SK-N-SH (cell line): Measurements from ENCODE around the gene CEP41.

Experiments used
- POLR2AphosphoS5 ChIP-seq: IDR thresholded peaks from 2 replicates; pipeline ENCODE4 v1.6.1; 2012; ENCODE audit warnings: low read depth, low read length
- RCOR1 ChIP-seq: fragments of 150-350 bp; IDR thresholded peaks from 2 replicates; pipeline ENCODE4 v1.6.1; 2017; ENCODE audit warnings: antibody characterized with exemption, low read length
- TCF12 ChIP-seq: IDR thresholded peaks from 2 replicates; pipeline ENCODE4 v1.4.0; 2012
- TF ChIP-seq, protein P1 (sequence below): fragments of 200-600 bp; sonication (generic); IDR thresholded peaks from 2 replicates; pipeline ENCODE4 v1.6.1; 2017; ENCODE audit warnings: antibody characterized with exemption, mild to moderate bottlenecking, moderate library complexity
- TF ChIP-seq, protein P2 (sequence below): IDR thresholded peaks from 2 replicates; pipeline ENCODE4 v1.6.1; 2012; ENCODE audit warnings: mild to moderate bottlenecking, low read depth, low read length, moderate library complexity
- TF ChIP-seq, protein P3 (sequence below): fragments of 150-350 bp; IDR thresholded peaks from 2 replicates; pipeline ENCODE4 v1.6.1; 2017; ENCODE audit warnings: antibody characterized with exemption, low read length, low read depth, borderline replicate concordance

DNA sequence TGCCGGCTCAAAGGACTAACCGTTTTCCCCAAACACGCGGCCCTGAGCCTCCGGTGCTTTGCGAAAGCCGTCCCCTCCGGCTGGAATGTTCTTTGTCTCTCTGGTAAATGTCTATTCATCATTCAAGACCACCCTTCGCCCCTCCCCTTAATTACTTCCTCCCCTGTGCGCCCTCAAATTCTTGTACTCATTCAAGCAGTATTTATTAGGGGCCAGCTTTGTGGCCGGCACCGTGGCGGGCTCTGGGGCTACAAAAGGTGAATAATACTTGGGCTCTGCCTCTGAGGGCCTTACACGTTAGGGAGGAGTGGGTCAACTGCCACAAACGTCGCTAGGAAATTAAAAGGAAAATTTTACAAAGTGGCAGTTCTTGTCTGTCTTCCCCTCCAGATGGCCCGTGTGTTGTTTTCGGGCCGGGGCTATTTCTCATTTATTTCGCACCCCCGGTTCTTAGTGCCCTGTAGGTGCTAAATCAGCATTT, 49.5 kb upstream of the CEP41 start:
- TF ChIP-seq POLR2AphosphoS5 (no peak), TCF12 (no peak), RCOR1 (no peak)
- TF ChIP-seq, protein P1, sequence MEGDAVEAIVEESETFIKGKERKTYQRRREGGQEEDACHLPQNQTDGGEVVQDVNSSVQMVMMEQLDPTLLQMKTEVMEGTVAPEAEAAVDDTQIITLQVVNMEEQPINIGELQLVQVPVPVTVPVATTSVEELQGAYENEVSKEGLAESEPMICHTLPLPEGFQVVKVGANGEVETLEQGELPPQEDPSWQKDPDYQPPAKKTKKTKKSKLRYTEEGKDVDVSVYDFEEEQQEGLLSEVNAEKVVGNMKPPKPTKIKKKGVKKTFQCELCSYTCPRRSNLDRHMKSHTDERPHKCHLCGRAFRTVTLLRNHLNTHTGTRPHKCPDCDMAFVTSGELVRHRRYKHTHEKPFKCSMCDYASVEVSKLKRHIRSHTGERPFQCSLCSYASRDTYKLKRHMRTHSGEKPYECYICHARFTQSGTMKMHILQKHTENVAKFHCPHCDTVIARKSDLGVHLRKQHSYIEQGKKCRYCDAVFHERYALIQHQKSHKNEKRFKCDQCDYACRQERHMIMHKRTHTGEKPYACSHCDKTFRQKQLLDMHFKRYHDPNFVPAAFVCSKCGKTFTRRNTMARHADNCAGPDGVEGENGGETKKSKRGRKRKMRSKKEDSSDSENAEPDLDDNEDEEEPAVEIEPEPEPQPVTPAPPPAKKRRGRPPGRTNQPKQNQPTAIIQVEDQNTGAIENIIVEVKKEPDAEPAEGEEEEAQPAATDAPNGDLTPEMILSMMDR = no peak
- TF ChIP-seq, protein P2, sequence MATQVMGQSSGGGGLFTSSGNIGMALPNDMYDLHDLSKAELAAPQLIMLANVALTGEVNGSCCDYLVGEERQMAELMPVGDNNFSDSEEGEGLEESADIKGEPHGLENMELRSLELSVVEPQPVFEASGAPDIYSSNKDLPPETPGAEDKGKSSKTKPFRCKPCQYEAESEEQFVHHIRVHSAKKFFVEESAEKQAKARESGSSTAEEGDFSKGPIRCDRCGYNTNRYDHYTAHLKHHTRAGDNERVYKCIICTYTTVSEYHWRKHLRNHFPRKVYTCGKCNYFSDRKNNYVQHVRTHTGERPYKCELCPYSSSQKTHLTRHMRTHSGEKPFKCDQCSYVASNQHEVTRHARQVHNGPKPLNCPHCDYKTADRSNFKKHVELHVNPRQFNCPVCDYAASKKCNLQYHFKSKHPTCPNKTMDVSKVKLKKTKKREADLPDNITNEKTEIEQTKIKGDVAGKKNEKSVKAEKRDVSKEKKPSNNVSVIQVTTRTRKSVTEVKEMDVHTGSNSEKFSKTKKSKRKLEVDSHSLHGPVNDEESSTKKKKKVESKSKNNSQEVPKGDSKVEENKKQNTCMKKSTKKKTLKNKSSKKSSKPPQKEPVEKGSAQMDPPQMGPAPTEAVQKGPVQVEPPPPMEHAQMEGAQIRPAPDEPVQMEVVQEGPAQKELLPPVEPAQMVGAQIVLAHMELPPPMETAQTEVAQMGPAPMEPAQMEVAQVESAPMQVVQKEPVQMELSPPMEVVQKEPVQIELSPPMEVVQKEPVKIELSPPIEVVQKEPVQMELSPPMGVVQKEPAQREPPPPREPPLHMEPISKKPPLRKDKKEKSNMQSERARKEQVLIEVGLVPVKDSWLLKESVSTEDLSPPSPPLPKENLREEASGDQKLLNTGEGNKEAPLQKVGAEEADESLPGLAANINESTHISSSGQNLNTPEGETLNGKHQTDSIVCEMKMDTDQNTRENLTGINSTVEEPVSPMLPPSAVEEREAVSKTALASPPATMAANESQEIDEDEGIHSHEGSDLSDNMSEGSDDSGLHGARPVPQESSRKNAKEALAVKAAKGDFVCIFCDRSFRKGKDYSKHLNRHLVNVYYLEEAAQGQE = no peak
- TF ChIP-seq, protein P3, sequence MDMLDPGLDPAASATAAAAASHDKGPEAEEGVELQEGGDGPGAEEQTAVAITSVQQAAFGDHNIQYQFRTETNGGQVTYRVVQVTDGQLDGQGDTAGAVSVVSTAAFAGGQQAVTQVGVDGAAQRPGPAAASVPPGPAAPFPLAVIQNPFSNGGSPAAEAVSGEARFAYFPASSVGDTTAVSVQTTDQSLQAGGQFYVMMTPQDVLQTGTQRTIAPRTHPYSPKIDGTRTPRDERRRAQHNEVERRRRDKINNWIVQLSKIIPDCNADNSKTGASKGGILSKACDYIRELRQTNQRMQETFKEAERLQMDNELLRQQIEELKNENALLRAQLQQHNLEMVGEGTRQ = no peak
